Measurements from ENCODE around the gene ARHGAP26. TPM values are rescaled to one million over a fixed set of nuclear protein-coding genes. Genes with fewer than 3 reads are reported as not detected.

ARHGAP26 gene
- total and polyA plus RNA-seq, 2 experiments from 2014 or later, result 9.5 to 16.8 TPM

DNA sequence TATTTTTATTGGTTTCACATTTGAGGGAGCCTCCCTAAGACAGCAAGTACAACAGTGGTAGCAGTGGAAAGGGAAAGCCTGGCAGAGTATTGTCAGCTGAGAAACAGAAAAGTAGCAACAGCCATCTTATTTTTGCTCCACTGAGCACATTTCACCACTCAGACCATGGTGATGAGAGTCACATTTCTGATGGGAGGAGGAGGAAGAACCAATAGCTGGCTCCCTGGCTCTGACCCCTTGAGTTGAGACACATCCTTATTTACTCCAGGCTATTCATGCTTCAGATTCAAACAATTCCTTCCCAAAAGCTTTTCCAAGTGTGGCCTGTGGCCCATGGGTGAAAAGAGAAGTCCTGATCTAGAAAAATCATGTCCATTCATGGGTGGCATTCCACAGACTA, 236.3 kb downstream of the ARHGAP26 start (continued):
- TF ChIP-seq ZNF462 (CRISPR knock-in tag; IDR thresholded peaks at IDR 0.05), result no peak
- TF ChIP-seq, protein P1, sequence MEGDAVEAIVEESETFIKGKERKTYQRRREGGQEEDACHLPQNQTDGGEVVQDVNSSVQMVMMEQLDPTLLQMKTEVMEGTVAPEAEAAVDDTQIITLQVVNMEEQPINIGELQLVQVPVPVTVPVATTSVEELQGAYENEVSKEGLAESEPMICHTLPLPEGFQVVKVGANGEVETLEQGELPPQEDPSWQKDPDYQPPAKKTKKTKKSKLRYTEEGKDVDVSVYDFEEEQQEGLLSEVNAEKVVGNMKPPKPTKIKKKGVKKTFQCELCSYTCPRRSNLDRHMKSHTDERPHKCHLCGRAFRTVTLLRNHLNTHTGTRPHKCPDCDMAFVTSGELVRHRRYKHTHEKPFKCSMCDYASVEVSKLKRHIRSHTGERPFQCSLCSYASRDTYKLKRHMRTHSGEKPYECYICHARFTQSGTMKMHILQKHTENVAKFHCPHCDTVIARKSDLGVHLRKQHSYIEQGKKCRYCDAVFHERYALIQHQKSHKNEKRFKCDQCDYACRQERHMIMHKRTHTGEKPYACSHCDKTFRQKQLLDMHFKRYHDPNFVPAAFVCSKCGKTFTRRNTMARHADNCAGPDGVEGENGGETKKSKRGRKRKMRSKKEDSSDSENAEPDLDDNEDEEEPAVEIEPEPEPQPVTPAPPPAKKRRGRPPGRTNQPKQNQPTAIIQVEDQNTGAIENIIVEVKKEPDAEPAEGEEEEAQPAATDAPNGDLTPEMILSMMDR (conservative IDR thresholded peaks at IDR 0.05; ENCODE audit: low read depth in 2 of 2), result no peak
- TF ChIP-seq CREB1 (CRISPR knock-in tag; IDR thresholded peaks at IDR 0.05; ENCODE audit: low read depth), result no peak
- no peak for TF ChIP-seq NANOG (IDR thresholded peaks at IDR 0.05; ENCODE audit: borderline replicate concordance)
- TF ChIP-seq STAT1 (IDR thresholded peaks at IDR 0.05; ENCODE audit: unreplicated experiment), result no peak
- no peak for TF ChIP-seq EZH2 (IDR thresholded peaks at IDR 0.05; ENCODE audit: low read depth, unreplicated experiment)

DNA sequence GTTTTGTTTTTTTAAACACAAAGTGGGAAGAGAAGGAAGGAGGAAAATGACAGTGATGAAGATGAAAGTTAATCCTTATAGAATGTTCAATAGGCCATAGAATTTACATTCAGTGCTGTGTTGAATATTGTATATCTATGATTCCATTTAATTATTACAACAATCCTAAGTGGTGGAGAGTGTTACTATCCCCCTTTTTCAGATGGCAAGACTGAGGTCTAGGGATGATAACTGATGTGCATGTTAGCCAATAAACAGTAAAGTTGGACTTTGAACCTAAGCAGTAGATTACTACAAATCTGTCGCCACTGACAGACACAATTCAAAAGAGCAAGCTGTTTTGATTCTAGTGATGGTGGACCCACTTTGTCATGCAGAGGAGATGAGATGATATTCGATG, 237.9 kb downstream of the ARHGAP26 start:
- no peak overlapping the region for H3K27ac Mint-ChIP-seq

More for the DNA sequence above, 237.9 kb downstream of the ARHGAP26 start:
- no peaks in the 10 kb centered on the region for H3K79me2 ChIP-seq (replicated peaks; ENCODE audit: insufficient read depth)
- TF ChIP-seq EZH2phosphoT487 (IDR thresholded peaks at IDR 0.05; ENCODE audit: unreplicated experiment) (no peak), NANOG (IDR thresholded peaks at IDR 0.05; ENCODE audit: borderline replicate concordance) (no peak), CREB1 (CRISPR knock-in tag; IDR thresholded peaks at IDR 0.05; ENCODE audit: low read depth) (no peak), JUNB (IDR thresholded peaks at IDR 0.05; ENCODE audit: unreplicated experiment) (no peak), REST (IDR thresholded peaks at IDR 0.05; ENCODE audit: unreplicated experiment) (no peak), STAT1 (IDR thresholded peaks at IDR 0.05; ENCODE audit: unreplicated experiment) (no peak), ETS1 (IDR thresholded peaks at IDR 0.05) (no peak), EZH2 (IDR thresholded peaks at IDR 0.05; ENCODE audit: low read depth, unreplicated experiment) (no peak)
- H3K36me3 ChIP-seq (ENCODE audit: insufficient read depth), result no peaks in the 10 kb centered on the region
- ATAC-seq (no peak), DNase-seq (ENCODE audit: low spot score) (no peak)
- H3K27me3 ChIP-seq (ENCODE audit: insufficient read depth), result no peaks in the 10 kb centered on the region
- no peaks in the 10 kb centered on the region for H3K9me3 Mint-ChIP-seq
- H3K9me2 ChIP-seq (ENCODE audit: insufficient read depth), result peaks cover 3% of the 10 kb centered on the region; the same call in 1 of the 2 replicates
- H3K4me3 Mint-ChIP-seq, result no peak overlapping the region
- no peaks in the 10 kb centered on the region for H3K27me3 Mint-ChIP-seq (ENCODE audit: insufficient read depth, low read depth, poor library complexity)
- H3K4me2 ChIP-seq, result no peak overlapping the region
- H3K4me3 ChIP-seq, result no peak overlapping the region
- no peaks in the 10 kb centered on the region for H3K36me3 Mint-ChIP-seq (ENCODE audit: low read depth)
- no peaks in the 10 kb centered on the region; the same call in 1 of the 2 replicates for H3K4me1 ChIP-seq (ENCODE audit: insufficient read depth)
- no peaks in the 10 kb centered on the region for H3F3A ChIP-seq (replicated peaks; ENCODE audit: low read depth)
- peaks cover 9% of the 10 kb centered on the region for H3K4me1 Mint-ChIP-seq
- no peaks in the 10 kb centered on the region for H4K20me1 ChIP-seq (replicated peaks; ENCODE audit: insufficient read depth)
- H2AFZ ChIP-seq, result no peak overlapping the region
- no peak overlapping the region for H3K27ac ChIP-seq (ENCODE audit: low read depth)

Data from GM23338 (cell line).